Duodenal mucosa (tissue), 2 donors: Measurements from ENCODE around the gene SFXN1.
"Not testable (repeated sequence)": the region's sequence is repeated elsewhere in the genome, so short reads cannot be mapped to it uniquely, and the experiment has no call there.

Experiments
- H3K27ac ChIP-seq: one replicate; pipeline ENCODE4 v1.7.0; 2013; ENCODE audit warnings: low read depth, low read length
- H3K27me3 ChIP-seq, 2 donors: one replicate each; pipeline ENCODE4 v1.7.0; 2013; ENCODE audit warnings: low read length in 2 of 2, control low read depth in 1 of 2; ENCODE audit not compliant: insufficient read depth in 2 of 2, control insufficient read depth in 1 of 2
- H3K36me3 ChIP-seq, 2 donors: one replicate each; pipeline ENCODE4 v1.7.0; 2013; ENCODE audit warnings: low read length in 2 of 2, control low read depth in 1 of 2; ENCODE audit not compliant: insufficient read depth in 2 of 2, control insufficient read depth in 1 of 2
- H3K4me1 ChIP-seq, 2 donors: one replicate each; pipeline ENCODE4 v1.7.0; 2013; ENCODE audit warnings: low read length in 2 of 2, control low read depth in 1 of 2; ENCODE audit not compliant: insufficient read depth in 2 of 2, control insufficient read depth in 1 of 2
- H3K4me3 ChIP-seq, 2 donors: one replicate each; pipeline ENCODE4 v1.7.0; 2013; ENCODE audit warnings: low read length in 2 of 2, low read depth in 1 of 2
- H3K9ac ChIP-seq, 2 donors: one replicate each; pipeline ENCODE4 v1.7.0; 2013; ENCODE audit warnings: low read length in 2 of 2, low read depth in 1 of 2
- H3K9me3 ChIP-seq, 2 donors: one replicate each; pipeline ENCODE4 v1.7.0; 2013; ENCODE audit warnings: low read length in 2 of 2, control low read depth in 1 of 2; ENCODE audit not compliant: control insufficient read depth in 1 of 2

SFXN1 gene

DNA sequence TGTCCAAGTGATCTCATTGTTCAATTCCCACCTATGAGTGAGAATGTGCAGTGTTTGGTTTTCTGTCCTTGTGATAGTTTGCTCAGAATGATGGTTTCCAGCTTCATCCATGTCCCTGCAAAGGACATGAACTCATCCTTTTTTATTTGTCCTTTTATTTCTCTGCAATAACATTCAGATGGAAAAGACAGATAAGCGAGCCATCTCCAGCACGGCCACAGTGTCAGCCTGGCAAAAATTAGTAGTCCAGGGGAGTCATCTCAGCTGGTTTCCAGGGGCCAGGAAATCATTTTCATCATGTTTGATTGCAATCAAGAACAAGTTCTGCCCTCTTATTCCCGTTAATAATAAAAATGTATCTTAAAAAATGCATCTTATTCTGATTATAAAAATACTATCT, 57.0 kb downstream of the SFXN1 start:
- H3K36me3 ChIP-seq, H3K27me3 ChIP-seq, H3K4me1 ChIP-seq: not testable (repeated sequence)

DNA sequence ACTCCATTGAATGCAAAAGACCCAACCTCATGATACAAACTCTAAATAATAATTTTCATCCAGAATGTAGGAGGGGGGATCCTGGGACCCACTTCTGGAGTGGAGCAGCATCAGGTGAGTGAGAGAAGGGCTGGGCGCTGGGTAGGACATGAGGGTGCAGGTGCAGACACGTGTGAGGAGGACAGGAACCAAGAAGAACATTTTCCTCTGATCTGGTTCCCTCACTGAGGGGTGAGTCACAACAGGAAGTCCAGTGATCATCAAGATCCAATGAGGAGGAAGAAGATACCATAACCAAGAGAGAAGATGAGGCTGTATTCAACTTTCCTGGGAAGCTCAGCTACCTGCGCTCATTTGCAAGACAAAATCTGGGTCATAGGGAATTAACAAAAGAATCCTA, 57.4 kb downstream of the SFXN1 start:
- Histone ChIP-seq H3K9ac (no peak overlapping the region), H3K27me3 (peaks cover 0 to 4% of the 10 kb centered on the region in 2 donors), H3K9me3 (no peaks in the 10 kb centered on the region), H3K36me3 (peaks cover 0 to 6% of the 10 kb centered on the region in 2 donors), H3K27ac (no peak overlapping the region), H3K4me1 (peaks cover 0 to 5% of the 10 kb centered on the region in 2 donors), H3K4me3 (no peak overlapping the region)

More for the DNA sequence above, 57.0 kb downstream of the SFXN1 start:
- not testable (repeated sequence) for H3K9ac ChIP-seq, H3K27ac ChIP-seq, H3K4me3 ChIP-seq, H3K9me3 ChIP-seq

GRCh38 chr5:175538576-175538975, 60.2 kb downstream of the SFXN1 start:
- peaks cover 0 to 5% of the 10 kb centered on the region in 2 donors for H3K4me1 ChIP-seq
- peaks cover 0 to 4% of the 10 kb centered on the region in 2 donors for H3K27me3 ChIP-seq
- no peaks in the 10 kb centered on the region for H3K36me3 ChIP-seq
- H3K9ac ChIP-seq = no peak overlapping the region
- no peak overlapping the region for H3K27ac ChIP-seq
- H3K4me3 ChIP-seq = no peak overlapping the region
- H3K9me3 ChIP-seq = no peaks in the 10 kb centered on the region

DNA sequence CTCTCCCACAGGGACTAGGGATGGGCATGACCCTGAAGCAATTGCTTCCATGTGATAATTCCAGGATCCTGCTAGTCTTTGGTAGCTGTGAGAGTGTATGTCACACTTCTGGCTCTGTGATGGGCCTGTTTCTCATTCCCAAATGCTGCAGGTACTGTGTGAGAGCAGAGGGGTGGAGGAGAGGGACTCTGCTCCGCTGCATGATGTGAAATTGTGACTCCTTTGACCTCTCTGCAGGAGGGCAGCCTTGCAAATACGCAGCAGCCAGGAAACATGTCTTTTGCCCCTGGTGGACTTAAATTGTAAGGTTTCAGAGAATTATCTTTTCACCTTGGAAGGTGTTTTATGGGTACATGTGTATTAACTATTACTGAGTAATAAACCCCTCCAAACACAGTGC, 61.6 kb downstream of the SFXN1 start:
- H3K36me3 ChIP-seq = no peaks in the 10 kb centered on the region
- no peaks in the 10 kb centered on the region for H3K4me1 ChIP-seq
- H3K27ac ChIP-seq = no peak overlapping the region
- no peak overlapping the region for H3K4me3 ChIP-seq
- no peak overlapping the region for H3K9ac ChIP-seq
- H3K27me3 ChIP-seq = peaks cover 0 to 4% of the 10 kb centered on the region in 2 donors
- no peaks in the 10 kb centered on the region for H3K9me3 ChIP-seq

- H3K9ac ChIP-seq = no peak overlapping the region
- H3K4me3 ChIP-seq = no peak overlapping the region
- H3K27me3 ChIP-seq = peaks cover 0 to 4% of the 10 kb centered on the region in 2 donors
- no peaks in the 10 kb centered on the region for H3K9me3 ChIP-seq
- no peak overlapping the region for H3K27ac ChIP-seq
- H3K4me1 ChIP-seq = no peaks in the 10 kb centered on the region
- no peaks in the 10 kb centered on the region for H3K36me3 ChIP-seq
Measured at GRCh38 chr5:175541264-175541663, 62.9 kb downstream of the SFXN1 start.

DNA sequence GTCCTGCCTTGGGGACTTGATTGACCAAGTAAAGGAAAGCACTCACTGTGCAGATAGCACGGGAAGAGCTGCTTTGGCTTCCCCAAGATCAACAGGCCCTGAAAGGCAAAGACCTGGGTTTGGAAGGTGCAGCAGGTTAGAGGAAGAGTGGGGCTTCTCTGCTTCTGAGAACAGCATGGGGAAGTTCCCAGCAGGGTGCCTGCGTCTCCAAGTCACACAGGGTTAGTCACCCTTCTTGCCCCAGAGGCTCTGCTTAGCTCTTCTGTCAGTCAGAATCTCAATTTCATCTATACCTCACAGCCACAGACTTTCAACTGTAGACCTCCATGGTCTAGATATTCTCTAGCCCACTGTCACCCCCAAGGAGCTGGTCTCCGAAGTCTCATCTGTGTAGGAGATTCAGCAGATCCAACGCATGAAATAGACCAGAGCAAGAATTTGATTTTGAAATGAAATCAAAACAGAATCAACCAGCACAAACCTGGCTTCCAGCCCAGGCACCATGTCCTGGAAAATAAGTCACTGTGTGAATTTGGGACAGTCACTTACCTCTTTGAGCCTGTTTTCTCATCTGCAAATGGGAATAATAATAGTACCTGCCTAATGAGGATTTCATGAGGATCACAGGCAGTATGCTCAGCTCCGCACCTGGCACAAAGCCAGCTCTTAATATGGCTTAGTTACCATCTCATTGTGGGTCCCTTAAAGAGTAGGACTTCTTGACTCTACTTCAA, 64.0 kb downstream of the SFXN1 start:
- H3K4me1 ChIP-seq = no peaks in the 10 kb centered on the region
- no peaks in the 10 kb centered on the region for H3K9me3 ChIP-seq
- H3K9ac ChIP-seq = no peak overlapping the region
- H3K27ac ChIP-seq = no peak overlapping the region
- H3K4me3 ChIP-seq = no peak overlapping the region
- H3K36me3 ChIP-seq = no peaks in the 10 kb centered on the region
- H3K27me3 ChIP-seq = peaks cover 0 to 7% of the 10 kb centered on the region in 2 donors

DNA sequence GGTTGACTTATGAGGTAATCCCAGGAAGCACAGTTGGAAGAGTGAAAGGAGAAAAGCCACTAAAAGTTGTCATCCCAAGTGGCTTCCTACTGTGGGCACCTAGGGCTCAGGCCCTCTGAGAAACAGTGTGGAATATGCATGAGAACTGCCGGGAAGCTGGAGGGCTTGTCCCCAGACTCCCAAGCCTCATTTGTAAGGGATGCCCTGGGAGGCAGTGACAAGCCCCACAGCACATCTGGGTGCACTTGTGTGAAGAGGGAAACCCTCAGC, 64.5 kb downstream of the SFXN1 start:
- Histone ChIP-seq H3K4me3 (no peak overlapping the region), H3K36me3 (no peaks in the 10 kb centered on the region)

DNA sequence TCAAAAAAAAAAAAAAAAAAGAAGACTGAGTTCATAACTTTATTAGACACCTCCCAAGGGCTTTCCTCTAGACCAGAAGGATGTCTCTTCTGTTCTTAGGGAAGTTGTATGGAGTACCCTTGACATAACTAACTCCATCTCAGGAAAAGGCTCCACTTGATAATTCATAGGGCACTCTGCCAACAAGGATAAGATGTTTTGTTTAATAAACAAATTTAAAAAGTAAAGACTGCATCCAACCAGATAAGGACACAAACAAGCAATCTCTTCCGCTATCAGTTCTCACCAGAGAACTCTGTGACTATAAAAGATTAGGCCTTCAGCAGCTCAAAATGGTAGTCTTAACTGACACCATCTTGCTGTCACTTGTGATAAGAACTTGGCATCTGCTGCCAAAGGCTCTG, 65.8 kb downstream of the SFXN1 start:
- no peak overlapping the region for H3K4me3 ChIP-seq
- H3K9me3 ChIP-seq = no peaks in the 10 kb centered on the region
- H3K27ac ChIP-seq = no peak overlapping the region
- H3K9ac ChIP-seq = no peak overlapping the region
- peaks cover 6 to 10% of the 10 kb centered on the region in 2 donors for H3K27me3 ChIP-seq
- no peaks in the 10 kb centered on the region for H3K36me3 ChIP-seq
- no peaks in the 10 kb centered on the region for H3K4me1 ChIP-seq

More for the DNA sequence above, 64.5 kb downstream of the SFXN1 start:
- no peaks in the 10 kb centered on the region for H3K9me3 ChIP-seq
- H3K9ac ChIP-seq = no peak overlapping the region
- H3K4me1 ChIP-seq = no peaks in the 10 kb centered on the region
- H3K27ac ChIP-seq = no peak overlapping the region
- peaks cover 2 to 10% of the 10 kb centered on the region in 2 donors for H3K27me3 ChIP-seq

- Histone ChIP-seq H3K27ac (no peak overlapping the region), H3K9ac (no peak overlapping the region), H3K4me3 (no peak overlapping the region), H3K9me3 (no peaks in the 10 kb centered on the region), H3K36me3 (no peaks in the 10 kb centered on the region), H3K4me1 (no peaks in the 10 kb centered on the region), H3K27me3 (peaks cover 6 to 10% of the 10 kb centered on the region in 2 donors)
Measured at GRCh38 chr5:175544586-175544985, 66.2 kb downstream of the SFXN1 start.

GRCh38 chr5:175547842-175548241, 69.5 kb downstream of the SFXN1 start:
- Histone ChIP-seq H3K9me3 (no peaks in the 10 kb centered on the region), H3K4me1 (no peaks in the 10 kb centered on the region), H3K36me3 (no peaks in the 10 kb centered on the region), H3K9ac (no peak overlapping the region), H3K27me3 (peaks cover 6% of the 10 kb centered on the region in 2 donors), H3K27ac (no peak overlapping the region), H3K4me3 (no peak overlapping the region)
